ENCODE results near the gene HFE.
"Not testable (repeated sequence)": the region's sequence is repeated elsewhere in the genome, so short reads cannot be mapped to it uniquely, and the experiment has no call there.

Gene HFE, protein sequence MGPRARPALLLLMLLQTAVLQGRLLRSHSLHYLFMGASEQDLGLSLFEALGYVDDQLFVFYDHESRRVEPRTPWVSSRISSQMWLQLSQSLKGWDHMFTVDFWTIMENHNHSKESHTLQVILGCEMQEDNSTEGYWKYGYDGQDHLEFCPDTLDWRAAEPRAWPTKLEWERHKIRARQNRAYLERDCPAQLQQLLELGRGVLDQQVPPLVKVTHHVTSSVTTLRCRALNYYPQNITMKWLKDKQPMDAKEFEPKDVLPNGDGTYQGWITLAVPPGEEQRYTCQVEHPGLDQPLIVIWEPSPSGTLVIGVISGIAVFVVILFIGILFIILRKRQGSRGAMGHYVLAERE

DNA sequence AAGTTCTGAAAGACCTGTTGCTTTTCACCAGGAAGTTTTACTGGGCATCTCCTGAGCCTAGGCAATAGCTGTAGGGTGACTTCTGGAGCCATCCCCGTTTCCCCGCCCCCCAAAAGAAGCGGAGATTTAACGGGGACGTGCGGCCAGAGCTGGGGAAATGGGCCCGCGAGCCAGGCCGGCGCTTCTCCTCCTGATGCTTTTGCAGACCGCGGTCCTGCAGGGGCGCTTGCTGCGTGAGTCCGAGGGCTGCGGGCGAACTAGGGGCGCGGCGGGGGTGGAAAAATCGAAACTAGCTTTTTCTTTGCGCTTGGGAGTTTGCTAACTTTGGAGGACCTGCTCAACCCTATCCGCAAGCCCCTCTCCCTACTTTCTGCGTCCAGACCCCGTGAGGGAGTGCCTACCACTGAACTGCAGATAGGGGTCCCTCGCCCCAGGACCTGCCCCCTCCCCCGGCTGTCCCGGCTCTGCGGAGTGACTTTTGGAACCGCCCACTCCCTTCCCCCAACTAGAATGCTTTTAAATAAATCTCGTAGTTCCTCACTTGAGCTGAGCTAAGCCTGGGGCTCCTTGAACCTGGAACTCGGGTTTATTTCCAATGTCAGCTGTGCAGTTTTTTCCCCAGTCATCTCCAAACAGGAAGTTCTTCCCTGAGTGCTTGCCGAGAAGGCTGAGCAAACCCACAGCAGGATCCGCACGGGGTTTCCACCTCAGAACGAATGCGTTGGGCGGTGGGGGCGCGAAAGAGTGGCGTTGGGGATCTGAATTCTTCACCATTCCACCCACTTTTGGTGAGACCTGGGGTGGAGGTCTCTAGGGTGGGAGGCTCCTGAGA lies at the start of gene HFE:
Gene HFE (plus strand): TSS at position 146 of the 832 bp plus-strand sequence. CDS start 12 bp downstream, at position 158.
- peak; percentile 6 for DNase-seq (ENCODE audit: low spot score)

DNA sequence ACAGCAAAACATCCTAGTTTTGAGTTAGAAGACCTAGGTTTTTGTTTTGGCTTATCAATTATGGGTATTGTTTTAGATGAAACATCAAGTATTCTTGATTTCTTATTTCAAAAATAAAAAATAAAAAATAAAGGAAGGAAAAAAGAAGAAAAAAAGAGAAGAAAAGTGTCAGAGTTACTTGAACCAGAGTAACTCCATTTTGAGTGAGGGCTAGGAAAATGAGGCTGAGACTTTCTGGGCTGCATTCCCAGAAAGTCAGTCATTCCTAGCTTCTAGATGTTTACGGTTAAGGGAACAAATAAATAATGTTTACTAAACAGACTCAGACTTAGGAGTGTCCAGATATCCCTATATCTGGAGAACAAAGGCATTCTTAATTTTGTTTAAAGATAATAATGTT lies 45.3 kb upstream of the HFE start:
- no peak for DNase-seq (ENCODE audit: low spot score)

DNA sequence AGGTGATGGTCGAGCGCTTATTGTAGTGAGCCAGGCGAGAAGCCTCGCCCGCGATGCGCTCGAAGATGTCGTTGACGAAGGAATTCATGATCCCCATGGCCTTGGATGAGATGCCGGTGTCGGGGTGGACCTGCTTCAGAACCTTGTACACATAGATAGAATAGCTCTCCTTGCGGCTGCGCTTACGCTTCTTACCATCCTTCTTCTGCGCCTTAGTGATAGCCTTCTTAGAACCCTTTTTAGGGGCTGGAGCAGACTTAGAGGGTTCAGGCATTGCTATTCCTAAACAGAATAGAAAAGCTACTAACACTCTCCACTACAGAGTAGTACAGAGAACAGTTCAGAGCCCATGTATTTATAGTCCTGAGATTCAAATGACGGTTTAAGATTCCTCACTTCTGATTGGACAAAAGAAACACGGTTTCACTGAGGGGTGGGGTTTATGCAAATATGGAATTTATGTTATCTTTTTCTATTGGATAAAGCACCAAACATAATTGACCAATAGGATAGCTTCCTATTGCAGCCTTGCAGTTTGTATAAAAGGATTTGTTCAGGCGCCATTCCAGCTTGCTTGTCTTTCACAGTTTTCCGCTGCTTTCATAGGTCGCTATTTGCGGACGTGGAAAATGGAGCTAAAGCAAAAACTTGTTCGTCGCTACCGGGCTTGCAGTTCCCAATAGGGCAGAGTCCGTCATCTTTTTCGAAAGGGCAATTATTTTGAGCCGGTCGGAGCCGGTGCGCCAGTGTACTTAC lies 43.7 kb upstream of the HFE start:
- peak; percentile 94 for DNase-seq (ENCODE audit: low spot score)

DNA sequence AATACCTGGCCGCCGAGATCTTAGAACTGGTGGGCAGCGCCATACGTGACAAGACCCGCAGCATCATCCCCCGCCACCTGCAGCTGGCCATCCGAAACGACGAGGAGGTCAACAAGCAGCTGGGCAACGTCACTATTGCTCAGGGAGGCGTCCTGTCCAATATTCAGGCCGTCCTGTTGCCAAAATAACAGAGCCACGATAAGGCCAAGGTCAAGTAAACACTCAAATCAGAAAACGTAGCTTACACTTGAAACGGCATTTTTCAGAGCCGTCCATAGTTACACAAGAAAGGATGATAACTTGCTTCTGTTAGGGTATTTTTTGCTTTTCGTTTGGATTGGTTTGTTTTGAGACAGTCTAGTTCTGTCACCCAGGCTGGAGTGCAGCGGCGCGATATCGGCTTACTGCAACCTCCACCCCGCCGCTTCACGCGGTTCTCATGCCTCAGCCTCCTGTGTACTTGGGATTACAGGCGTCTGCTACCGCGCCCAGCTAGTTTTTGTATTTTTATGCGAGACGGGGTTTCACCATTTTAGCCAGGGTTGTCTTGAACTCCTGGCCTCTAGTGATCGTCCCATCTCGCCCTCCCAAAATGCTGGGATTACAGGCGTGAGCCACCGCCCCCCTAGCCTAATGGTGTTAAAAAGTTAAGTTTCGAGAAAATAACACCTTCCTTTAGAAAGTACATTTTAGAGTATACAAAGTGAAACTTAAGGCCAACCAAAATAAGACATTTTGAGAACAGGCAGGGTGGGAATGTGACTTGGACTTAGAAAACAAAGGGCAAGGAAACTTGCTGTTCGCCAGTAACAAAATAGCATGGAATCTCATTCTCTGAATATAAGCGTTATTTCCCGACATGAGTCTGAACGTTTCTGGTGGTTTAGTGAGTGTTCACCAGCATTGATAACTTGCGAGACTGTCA lies 42.8 kb upstream of the HFE start:
- DNase-seq (ENCODE audit: low spot score) = peak; percentile 20

DNA sequence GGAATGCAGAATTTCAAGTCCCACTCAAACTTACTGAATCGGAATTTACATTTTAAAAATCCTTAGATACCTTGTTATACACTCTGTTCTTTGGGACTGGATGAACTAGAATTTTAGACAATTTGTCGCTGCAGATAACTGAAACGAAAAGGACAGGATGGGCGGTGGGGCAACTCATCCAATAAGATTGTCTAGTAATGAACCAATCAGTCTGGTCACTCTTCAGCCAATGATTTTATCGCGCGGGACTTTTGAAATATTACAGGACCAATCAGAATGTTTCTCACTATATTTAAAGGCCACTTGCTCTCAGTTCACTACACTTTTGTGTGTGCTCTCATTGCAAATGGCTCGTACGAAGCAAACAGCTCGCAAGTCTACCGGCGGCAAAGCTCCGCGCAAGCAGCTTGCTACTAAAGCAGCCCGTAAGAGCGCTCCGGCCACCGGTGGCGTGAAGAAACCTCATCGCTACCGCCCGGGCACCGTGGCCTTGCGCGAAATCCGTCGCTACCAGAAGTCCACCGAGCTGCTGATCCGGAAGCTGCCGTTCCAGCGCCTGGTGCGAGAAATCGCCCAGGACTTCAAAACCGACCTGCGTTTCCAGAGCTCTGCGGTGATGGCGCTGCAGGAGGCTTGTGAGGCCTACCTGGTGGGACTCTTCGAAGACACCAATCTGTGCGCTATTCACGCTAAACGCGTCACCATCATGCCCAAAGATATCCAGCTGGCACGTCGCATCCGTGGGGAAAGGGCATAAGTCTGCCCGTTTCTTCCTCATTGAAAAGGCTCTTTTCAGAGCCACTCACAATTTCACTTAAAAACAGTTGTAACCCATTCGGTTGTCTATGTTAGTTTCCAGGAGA lies 41.9 kb upstream of the HFE start:
- peak; percentile 95 for DNase-seq (ENCODE audit: low spot score)

DNA sequence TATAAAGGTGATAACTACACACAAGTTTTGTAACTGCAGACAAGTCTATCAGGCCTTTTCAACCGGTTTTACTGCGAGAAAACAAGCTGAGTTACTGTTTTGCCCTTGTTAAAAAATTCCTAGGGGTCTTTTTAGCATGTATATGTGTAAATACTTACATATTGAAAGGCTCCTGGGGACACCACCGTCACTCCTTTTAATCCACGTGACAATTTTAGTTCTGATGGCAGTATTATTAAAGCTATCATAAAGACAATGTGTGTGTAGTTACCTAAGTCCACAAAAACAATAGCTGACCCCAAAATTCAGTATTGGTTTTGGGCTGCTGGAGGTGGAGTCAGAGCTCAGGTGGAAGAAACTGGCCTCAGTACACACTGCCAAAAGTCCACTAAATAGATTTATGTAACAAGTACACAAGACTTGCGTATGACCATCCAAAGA lies 41.3 kb upstream of the HFE start:
- no peak for DNase-seq (ENCODE audit: low spot score)

DNA sequence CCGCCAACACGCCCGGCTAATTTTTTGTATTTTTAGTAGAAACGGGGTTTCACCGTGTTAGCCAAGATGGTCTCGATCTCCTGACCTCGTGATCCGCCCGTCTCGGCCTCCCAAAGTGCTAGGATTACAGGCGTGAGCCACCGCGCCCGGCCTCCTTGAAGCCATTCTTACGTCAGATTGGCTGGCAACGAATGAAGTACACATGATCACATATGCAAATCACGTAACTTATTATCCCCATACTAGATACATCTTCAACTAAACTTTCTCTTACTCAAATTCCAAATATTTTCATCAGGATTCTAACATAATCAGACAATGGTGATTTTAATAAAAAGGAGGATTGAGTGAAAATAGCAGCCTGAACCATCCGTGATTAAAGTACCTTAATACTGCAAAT lies 39.9 kb upstream of the HFE start:
- DNase-seq (ENCODE audit: low spot score) = not testable (repeated sequence)

DNA sequence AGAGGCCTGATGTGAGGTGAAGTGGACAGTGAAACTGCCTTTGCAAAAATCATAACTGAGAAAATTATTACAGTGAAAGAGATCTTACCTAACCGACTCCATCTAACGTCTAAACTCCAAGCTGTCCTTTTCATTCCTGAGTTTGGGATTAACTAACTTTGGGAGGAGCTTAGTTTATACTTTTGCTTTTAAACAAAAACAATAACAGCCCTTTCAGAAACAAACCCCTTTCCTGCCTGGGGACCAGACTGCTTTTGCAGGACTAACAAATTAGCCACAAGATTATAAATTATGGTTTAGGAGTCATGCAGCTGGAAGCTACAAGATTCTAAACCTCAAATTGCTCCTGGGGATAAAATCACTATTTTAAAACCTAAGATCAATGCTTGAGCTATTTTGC lies 38.6 kb upstream of the HFE start:
- DNase-seq (ENCODE audit: low spot score) = no peak

DNA sequence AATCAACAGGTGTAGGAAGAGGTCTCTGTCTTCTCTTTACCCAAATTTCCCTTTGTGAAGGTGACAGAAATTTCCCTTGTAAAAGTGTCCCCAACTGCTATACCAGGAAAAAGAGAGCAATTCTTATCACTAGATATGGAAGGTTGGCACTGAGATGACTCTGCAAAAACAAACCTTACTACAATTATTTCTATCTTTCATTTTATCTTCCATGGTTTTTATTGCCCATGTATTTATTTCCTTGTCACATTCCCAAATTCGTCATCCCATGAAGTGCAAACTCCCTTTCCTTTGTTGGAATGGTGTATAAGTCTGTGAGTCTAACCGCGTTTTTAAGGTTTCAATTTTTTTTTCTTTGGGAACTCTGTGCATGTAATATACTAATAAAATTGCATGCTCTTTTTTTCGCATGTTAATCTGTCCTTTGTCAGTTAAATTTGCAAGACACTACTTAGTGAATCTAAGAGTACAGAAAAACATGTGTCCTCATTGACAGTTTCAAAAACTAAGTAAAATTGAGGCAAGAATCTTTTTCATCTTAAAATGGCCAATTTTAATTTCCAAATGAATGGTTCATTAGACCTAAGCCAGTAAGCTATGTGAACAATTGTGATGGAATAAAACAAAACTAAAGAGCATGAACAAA lies 35.4 kb upstream of the HFE start:
- DNase-seq (ENCODE audit: low spot score) = no peak

DNA sequence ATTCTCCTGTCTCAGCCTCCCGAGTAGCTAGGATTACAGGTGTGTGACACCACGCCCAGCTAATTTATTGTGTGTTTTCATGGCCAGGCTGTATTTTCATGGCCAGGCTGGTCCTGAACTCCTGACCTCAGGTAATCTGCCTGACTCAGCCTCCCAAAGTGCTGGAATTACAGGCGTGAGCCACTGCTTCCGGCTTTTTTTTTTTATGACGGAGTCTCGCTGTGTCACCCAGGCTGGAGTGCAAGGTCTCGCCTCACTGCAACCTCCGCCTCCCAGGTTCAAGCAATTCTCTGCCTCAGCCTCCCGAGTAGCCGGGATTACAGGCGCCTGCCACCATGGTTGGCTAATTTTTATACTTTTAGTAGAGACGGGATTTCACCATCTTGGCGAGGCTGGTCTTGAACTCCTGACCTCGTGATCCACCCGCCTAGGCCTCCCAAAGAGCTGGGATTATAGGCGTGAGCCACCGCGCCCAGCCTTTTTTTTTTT lies 34.4 kb upstream of the HFE start:
- not testable (repeated sequence) for DNase-seq (ENCODE audit: low spot score)

DNA sequence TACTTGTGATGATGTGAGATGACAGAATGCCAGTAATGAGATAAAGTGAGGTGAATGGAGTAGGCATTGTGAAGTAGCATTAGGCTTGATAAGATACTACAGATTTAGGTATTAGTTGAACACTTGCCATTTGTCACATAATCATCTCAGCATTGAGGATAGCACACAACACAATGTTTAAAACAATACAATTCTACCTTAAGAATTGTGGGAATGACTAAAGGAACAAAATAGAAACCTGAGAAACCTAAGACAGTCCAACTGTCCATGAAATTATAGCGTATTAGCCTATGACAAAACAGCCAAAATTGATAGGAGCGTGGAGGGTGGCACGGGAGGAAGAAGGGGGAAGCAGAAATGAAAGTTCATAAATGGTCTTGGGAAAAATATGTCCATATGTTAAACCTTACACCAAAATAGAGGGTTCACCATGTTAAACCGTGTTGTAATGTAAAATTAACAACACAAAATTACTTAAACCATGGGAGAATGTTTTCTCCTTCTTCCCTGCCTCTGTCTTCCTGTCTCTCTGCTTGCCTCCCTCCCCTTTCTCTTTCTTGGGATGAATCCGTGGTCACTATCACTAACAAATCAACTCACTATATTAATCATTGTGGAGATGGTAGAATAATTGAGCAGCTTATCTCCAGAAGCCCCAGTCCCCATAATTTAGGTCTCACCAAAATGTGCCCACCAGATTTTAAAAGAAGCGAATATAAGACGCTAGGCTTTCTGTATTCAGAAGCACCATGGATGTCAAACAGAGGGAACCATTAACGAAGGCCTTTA lies 33.0 kb upstream of the HFE start:
- DNase-seq (ENCODE audit: low spot score) = no peak

DNA sequence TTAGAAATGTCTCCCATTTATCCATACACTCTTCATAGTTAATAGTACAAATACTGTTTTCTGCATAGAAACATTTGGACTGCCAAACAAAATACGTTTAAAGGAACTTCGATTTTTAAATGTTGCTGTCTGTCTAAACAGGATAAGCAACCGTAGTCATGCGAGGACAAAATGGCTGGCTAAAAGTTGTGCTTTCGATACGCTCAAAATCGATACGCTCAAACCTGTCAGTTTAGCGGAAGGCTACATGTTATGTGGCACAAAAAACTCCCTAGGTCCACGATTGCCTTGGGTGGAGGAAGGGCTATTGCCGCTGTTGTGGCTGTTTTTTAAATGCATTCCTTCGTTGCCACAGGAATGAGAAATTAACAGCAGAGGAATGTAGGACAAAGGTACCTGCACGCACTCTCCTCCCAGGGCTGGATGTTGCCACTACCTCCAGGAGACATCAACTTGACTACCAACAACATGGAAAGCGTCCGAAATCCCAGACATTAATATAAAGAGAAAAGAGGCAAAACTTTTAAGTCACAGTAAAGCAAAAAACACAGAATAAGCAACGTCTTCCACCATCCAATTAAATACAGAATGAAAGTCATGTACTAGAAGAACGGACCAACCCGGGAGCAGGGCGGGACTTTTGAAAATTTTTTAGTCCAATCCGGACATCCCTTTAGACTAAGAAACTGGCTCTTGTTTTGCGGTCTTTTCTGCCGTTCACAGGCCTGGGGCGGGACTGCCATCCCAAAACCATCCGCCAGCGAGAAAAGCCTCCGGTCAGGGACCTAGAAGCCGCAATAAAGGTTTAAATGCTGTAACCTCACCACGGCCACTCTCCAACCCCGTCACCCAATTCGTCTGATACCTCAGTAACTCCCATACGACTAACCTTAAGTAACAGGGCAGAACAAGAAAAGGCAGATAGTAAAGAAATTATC lies 32.2 kb upstream of the HFE start:
- DNase-seq (ENCODE audit: low spot score) = peak; percentile 89

DNA sequence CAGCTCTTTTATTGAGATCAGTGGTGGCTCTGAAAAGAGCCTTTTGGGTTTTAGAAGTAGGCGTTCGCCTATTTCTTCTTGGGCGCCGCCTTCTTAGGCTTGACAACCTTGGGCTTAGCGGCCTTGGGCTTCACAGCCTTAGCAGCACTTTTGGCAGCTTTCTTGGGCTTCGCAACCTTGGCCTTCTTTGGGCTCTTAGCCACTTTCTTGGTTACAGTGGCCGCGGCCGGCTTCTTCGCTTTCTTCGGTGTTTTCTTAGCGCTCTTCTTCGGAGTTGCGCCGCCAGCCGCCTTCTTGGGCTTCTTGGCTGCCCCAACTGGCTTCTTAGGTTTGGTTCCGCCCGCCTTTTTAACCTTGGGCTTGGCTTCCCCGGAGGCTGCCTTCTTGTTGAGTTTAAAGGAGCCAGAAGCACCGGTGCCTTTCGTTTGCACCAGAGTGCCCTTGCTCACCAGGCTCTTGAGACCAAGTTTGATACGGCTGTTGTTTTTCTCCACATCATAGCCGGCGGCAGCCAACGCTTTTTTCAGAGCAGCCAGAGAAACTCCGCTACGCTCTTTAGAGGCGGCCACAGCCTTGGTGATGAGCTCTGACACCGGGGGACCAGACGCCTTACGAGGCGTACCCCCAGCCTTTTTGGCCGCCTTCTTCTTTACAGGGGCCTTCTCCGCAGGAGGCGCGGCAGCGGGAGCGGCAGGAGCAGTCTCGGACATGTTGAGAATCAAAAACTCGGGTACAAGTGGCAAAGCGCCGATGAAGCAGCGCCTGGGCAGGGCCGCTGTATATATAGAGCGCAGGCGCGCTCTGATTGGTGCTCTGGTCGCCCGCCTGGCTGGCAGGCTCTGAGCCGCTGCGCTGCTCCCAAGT lies 31.3 kb upstream of the HFE start:
- DNase-seq (ENCODE audit: low spot score) = peak; percentile 87

DNA sequence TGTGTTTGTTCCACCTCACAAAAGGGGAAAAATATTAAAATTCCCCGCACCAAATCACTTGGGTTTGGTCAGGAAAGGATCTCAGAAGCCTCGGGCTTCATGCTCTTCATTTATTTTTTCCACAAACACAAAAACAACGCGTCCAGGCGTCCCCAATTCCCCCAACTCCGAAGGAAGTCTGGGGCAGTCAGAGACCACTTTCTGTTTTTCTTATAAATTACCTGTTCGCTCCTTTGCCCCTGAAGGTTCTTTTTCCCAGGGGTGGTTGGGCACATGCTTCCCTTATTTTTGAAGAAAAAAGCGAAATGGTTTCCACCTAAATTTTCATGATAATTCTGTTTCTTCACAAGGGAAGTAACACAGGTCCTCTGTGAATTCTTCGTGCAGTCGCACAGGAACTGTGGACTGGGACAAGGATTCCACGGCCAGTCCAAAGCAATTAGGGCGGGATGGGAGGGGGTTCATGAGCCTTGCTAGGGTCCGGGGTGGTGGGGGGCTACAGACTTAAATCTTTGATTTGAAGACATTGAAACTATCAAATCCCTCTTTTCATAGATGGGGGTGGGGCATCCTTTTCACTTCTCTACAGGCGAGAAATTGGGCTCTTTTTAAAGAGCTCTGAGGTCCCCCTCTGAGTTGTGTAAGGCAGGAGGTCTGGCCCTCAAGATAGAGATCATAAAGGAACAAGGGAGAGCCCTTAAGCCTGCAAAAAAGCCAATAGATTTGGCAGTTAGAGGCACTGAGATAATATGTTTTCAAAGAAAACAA lies 30.5 kb upstream of the HFE start:
- no peak for DNase-seq (ENCODE audit: low spot score)

DNA sequence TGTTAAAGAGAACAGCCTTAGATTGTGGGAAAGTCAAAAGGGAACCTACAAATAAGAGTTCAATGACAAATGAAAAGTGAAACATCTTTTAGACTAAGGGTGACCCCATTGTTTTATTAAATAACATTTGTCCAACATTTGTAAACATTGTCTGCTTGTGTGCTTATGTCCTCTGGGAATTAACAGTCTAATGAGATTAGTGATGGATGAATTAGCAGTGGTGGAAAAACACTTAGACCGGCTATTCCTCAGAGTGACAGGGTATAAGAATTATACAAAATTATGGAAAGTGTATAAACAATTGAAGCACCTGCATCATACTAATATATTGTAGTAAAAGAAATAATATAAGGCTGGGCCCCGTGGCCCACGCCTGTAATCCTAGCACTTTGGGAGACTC lies 29.3 kb upstream of the HFE start:
- no peak for DNase-seq (ENCODE audit: low spot score)

DNA sequence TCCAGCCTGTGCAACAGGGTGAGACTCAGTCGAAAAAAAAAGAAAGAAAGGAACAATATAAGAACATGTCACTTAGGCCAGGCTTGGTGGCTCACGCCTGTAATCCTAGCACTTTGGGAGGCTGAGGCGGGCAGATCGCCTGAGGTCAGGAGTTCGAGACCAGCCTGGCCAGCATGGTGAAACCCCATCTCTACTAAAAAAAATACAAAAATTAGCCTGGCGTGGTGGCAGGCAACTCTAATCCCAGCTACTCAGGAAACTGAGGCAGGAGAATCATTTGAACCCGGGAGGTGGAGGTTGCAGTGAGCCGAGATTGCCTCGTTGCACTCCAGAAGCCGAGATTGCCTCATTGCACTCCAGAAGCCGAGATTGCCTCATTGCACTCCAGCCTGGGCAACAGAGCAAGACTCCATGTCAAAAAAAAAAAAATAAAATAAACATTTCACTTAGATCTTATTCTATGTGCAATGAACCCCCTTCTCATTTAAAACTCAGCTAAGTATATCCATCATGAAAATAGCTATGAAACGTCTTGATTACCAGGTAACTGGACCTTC lies 28.7 kb upstream of the HFE start:
- DNase-seq (ENCODE audit: low spot score) = not testable (repeated sequence)
